GM21381 (cell line): Measurements from ENCODE around the gene SLC2A13.
"Not testable (repeated sequence)": the region's sequence is repeated elsewhere in the genome, so short reads cannot be mapped to it uniquely, and the experiment has no call there.

Source experiments
- ATAC-seq: cut with Tn5 transposase; IDR thresholded peaks from one replicate; pipeline ENCODE4 v1.9.1; 2021; ENCODE audit warnings: mild to moderate bottlenecking, moderate library complexity; ENCODE audit not compliant: unreplicated experiment

The SLC2A13 gene

DNA sequence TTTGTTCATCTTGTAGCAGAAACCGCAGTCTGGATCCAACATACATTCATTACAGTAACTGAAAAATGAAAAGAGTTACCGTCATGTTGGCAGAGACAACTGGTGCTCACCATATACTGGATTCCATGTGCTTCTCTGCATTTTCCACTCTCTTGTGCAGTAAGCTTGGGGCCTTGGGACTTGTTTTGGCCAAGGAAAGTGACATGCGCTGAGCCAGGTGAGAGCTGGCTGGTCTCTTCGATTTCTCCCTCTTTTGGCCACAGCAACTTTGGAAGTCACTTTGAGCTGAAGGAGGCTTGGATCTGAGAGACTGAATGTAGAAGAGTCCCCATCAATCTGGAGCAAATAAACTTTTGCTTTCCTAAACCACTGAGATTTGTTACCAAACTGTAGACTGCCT lies 275.7 kb downstream of the SLC2A13 start:
- no peak for ATAC-seq

DNA sequence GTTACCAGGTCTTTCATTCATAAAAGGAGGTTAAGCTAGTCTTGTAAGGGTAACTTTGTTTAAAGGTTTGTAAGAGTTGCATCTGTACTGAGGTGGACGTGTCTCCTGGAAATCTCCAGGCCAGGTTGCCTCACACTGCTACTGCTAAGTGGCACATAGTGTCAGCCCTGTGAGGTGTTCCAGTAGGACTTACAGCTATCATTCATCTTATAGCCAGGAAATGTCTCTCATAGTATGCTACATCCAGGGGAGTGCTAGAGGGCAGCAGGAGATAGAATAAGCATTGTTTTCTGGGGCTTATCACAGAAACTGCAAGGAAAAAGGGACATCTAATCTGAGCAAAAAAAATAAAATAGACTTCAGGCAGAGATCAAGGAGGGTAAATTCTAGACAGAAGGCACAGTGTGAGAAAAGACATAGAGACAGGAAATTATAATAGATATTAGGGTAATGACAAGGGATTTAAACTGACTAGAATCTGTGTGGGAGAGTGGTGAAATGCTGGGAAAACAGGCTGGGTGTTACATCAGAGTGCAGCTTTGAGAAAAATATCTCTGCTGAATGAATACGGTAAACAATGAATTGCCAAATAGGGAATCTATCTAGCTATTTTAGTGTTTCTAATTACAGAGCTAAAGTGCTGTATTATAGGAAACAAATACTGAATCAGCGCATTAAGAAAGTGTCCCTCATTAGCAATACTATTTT lies 281.2 kb downstream of the SLC2A13 start:
- no peak for ATAC-seq

DNA sequence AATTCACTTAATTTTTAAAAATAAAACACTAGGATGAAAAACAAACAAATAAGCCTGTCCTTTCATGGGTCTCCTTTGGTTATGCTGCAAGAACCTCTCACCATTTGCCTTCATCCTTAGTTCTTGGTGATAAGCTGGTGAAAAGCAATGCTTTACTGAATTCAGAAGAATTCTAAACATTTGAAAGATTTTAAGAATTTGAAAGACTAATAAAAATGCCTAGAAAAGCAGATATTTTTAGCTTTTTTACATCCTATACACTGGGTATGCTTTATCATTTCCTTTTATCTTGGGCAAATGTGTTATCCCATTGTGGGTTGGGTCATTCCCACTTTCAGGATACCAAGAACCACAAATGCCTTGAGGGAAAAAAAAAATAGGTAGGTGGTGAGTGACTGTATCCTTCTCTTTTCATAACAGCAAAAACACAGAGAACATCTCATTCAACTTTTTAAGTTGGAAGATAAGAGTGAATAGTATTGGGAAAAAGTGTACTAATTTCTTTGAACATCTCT lies 289.2 kb downstream of the SLC2A13 start:
- ATAC-seq, result no peak

DNA sequence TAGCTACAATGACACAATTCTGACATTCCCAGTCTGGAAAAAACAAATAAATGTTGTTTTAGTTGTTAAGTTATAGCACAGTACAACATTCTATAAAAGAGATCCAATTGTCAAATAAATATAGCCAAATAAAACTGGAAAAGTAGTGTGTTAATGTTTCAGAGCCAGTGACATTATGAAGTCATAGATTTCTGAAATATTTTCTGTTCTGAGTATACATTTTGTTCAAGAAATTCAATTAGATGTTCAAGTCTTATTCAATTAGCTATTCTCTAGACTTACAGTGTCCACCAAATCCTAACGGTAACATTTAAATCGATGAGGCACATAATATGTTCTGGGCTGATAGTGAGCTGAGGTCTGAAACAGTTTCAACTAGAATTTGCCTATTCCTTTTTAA lies 290.1 kb downstream of the SLC2A13 start:
- no peak for ATAC-seq

DNA sequence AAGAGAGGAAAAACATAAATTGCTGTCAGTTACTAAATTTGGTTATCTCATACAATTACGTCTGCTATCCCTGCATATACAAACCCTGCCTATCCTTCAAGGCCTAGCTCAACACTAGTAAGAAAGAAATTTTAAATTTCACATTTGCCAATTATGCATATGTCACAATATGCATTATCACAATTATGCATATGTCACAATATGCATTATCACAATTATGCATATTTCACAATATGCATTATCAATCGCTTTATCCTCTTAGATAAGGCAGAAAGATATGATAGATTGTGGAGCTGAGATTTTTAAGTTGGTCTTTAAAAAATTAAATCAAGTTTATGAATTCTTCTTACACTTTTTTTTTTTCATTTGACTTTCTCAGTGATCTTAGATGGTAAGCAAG lies 291.3 kb downstream of the SLC2A13 start:
- ATAC-seq, result no peak

DNA sequence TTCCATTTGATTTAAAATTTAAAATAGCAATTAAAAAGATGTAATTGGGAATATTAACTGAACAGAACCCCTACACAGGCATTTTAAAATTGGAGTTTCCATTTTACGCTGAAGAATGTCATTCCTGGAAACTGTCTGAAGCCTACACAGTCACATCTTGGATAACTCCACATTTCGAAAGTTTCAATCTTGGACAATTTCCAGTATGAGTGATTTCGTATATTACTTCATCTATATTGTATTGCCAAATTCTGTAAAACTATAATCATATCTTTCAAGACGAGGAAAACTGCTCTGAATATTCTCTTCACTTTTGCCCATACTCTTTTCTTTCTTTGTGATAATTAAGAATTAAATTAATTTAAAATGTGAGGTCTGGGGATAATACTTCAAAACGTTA lies 292.1 kb downstream of the SLC2A13 start:
- ATAC-seq, result no peak

DNA sequence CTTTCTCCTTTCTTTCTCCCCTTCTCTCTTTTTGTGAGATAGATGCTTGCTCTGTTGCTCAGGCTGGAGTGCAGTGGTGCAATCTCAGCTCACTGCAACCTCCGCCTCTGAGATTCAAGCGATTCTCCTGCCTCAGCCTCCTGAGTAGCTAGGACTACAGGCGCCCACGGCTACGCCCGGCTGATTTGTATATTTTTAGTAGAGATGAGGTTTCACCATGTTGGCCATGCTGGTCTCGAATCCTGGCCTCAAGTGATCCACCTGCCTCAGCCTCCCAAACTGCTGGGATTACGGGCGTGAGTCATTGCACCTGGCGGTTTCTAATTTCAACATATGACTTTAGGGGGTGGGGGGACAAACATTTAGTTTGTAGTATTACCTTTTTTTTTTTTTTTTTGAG lies 293.4 kb downstream of the SLC2A13 start:
- ATAC-seq, result not testable (repeated sequence)

DNA sequence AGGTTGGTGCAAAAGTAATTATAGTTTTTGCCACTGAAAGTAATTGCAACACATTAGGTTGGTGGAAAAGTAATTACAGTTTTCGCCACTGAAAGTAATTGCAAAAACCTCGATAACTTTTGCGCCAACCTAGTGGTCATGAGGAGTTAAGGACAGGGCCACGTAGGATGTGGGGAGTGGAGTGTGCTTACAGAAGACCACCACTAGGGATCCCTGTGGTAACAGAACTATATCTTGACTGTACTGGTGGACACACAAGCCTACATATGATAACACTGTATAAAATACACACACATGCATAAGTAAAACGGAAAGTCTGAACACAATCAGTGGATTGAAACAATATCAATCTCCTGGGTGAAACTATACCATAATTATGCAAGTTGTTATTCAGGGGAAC lies 298.8 kb downstream of the SLC2A13 start:
- peak; percentile 51 for ATAC-seq

DNA sequence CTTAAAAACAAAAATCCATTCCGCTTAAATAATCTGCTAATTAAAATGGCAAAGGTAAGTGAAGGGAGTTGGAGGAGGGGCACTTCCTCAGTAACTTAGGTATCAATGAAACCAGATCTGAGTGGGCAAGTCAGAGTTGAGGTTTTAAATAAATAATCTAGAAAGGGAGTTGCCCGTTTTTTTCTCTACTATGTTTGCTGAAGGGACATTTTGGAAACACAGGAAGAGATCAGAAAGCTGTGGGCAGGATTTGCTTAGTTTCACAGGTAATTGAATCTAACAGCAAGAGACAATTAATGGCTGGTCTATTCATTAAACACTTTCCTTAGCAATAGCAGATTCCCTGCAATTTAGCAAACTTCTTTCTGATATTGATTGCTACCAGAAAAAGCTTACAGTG lies 300.2 kb downstream of the SLC2A13 start:
- ATAC-seq, result no peak

DNA sequence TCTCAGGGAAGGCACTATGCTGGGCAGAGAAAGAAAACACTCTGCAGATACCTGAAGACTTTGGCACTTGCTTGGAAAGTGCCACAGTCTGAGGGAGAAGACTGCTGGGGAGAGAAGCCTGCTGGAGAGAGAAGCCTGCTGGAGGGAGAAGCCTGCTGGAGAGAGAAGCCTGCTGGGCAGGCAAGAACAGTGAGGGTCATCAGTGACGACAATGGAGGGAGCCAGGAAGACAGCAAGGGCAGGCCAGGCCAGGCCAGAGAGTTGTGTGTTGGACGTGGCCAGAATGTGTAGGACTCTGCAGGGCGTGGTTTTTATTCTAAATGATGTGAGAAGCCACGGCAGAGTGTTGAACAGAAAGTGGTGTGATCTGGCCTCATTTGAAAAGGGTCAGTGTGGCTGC lies 301.0 kb downstream of the SLC2A13 start:
- no peak for ATAC-seq

DNA sequence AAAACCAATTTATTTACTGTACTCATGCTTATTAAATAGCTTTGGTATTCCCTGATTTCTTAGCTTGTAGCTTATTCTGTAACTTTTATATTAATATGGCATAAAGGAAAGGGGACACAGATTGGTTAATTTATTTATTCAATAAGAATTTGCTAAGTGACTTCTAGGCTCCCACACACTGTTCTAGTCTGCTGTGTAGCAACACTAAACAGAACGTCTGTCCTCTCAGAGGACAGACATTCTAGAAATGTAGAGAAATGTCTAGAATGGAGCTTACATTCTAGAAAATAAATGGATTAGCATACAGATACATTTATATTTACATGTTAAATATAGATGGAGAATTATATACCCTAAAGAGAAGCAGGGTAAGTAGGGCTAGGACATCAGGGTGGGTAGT lies 301.4 kb downstream of the SLC2A13 start:
- no peak for ATAC-seq

DNA sequence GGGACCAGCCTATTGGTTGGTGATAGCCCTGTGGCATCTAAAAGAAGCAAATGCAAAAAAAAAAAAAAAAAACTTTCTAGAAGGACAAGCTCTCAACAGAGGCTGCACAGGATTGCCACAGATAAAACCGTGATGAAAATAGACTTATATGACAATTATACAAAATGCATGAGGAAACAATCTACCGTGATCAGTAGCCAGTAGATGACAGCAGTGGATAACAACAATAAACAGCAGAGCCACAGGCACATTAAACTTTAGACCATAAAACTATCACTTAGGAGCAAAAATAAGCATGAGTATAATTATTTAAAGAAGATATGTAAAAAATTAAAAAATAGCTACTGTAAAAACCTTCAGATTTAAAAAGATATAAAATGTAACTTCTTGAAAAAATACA lies 302.7 kb downstream of the SLC2A13 start:
- no peak for ATAC-seq

DNA sequence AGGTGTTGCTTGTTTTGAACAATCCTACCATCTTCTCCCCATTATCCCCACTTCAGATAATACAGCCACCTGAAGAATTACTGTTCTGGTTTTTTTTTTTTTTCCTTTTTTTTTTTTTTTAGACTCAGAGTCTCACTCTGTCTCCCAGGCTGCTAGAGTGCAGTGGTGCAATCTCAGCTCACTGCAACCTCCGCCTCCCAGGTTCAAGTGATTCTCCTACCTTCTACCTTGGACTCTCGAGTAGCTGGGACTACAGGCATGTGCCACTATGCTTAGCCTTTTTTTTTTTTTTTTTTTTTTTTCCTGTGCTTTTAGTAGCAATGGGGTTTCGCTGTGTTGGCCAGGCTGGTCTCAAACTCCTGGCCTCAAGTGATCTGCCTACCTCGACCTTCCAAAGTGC lies 306.9 kb downstream of the SLC2A13 start:
- ATAC-seq, result no peak

DNA sequence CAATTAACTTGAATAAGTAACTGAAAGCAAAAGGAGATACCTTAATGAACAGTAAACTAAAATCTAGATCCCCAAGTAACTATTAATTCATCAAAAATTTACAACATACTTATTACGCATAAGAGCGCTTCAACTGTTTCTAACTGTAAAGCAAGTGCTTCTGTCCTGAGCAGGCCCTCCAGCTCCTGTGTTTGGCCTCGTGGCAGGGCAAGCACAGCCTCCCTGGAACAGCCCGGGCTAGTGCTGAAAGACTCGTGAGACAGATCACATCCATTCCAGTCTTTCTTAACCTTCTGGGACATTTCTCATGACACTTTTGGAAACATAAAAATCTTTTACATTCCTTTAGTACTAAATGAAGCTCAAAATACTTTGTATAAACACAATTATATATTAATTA lies 307.5 kb downstream of the SLC2A13 start:
- no peak for ATAC-seq

DNA sequence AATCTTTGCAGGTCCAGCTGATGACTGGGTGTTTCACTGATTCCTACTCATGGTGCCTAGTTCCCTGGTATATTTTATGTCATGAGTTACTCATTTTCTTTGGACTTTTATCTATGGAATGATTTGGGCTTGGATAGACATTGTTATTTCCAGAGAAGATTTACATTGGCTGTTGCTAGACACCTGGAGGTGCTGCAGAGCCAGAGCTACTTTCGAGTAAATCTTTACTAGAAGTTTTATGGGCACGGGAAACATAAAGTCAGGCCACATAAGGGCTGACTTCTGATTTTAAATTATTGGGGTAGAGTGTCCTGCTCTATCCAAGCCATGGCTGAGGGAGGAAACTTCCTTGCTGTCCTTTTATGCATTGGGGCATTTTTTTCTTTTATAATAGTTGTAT lies 310.4 kb downstream of the SLC2A13 start:
- no peak for ATAC-seq

DNA sequence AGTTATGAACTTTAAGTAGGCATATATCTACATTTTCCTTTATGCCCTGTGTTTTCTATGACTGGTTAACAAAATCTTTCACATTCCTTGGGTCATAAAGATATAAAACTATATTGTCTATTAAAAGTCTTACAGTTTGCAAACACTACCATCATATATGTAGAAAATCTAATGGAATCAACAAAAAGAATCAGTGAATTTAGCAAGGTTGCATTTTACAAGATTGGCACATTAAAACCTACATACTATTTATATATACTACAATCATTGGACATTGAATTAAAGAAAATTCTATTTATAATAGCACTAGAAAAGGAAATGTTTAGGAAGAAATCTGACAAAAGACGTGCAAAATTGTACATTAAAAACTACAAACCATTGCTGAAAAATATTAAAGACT lies 312.9 kb downstream of the SLC2A13 start:
- ATAC-seq, result no peak

DNA sequence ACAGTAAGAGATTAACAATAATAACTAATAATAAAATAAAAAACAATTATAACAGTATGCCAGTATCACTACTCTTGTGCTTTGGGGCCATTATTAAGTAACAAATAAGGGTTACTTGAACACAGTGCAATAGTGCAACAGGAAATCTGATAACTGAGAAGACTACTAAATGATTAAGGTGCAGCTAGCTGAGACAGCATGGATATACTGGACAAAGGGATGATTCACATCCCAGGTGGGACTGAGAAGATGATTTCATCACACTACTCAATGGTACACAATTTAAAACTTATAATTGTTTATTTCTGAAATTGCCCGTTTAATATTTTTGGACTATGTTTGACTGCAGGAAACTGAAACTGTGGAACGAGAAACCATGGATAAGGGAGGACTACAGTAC lies 317.6 kb downstream of the SLC2A13 start:
- no peak for ATAC-seq

DNA sequence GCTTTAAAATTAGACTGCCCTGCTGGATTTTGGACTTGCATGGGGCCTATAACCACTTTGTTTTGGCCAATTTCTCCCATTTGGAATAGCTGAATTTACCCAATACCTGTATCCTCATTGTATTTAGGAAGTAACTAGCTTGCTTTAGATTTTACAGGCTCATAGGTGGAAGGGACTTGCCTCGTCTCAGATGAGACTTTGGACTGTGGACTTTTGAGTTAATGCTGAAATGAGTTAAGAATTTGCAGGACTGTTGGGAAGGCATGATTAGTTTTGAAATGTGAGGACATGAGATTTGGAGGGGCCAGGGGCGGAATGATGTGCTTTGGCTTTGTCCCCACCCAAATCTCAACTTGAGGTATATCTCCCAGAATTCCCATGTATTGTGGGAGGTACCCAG lies 320.1 kb downstream of the SLC2A13 start:
- ATAC-seq, result not testable (repeated sequence)

DNA sequence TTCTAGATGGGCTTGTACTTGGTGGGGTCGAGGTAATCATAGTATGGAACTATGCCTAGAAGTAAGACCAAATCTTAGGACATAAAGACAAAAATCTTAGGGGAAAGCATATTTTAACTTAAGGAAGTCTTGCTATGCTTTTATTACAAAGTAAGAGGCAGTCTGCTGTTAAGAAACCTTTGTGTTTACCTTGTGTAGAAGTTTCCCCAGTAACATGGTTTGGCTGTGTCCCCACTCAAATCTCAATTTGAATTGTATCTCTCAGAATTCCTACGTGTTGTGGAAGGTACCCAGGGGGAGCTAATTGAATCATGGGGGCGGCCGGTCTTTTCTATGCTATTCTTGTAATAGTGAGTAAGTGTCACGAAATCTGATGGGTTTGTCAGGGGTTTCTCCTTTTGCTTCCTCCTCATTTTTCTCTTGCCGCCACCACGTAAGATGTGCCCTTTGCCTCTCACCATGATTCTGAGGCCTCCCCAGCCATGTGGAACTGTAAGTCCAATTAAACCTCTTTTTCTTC lies 323.8 kb downstream of the SLC2A13 start:
- no peak for ATAC-seq

DNA sequence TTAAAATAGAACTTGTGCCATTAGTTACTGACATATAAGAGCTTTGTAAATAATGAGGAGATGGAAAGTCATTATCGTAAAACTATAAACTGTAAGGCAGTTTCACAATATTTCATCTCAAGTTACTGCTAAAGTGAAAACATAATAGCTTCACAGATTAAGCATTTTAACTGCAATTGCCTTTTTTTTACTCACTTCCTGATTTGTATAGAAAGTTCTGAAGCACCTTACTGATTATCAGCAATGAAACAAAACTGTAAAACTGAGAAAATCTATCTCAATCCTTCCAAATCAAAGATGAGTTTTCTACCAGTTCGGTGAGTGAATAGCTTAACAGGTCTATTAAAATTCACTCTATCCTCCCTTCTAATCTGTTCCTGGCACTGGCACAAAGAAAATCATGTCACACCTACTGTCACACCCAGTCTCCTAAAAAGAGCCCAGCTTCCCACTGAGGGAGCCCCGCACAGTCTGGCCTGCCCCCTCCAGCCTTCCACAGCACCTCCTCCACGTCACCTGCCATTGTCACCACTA lies 324.9 kb downstream of the SLC2A13 start:
- ATAC-seq, result no peak

DNA sequence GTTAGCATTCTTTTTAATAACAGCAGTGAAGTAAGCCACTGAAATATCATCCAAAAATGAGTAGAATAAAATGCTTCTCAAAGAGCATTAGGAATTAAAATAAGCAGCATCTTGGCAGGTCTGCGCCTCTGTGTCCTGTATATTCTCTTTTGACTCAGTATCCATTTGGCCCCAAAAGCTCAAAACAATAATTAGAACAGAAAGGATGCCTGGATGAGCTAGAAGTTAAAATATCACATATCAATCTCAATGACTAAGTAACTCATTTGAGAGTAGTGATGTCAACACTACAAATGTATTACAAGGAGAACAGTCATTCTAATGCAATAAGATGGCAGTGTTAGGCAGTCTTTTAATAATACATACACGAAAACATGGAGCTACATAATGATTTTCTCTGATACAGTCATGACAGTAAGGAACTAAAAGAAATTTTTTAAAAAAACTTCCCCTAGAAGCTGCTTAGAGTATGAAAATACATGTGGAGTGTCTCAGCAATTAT lies 325.4 kb downstream of the SLC2A13 start:
- no peak for ATAC-seq

DNA sequence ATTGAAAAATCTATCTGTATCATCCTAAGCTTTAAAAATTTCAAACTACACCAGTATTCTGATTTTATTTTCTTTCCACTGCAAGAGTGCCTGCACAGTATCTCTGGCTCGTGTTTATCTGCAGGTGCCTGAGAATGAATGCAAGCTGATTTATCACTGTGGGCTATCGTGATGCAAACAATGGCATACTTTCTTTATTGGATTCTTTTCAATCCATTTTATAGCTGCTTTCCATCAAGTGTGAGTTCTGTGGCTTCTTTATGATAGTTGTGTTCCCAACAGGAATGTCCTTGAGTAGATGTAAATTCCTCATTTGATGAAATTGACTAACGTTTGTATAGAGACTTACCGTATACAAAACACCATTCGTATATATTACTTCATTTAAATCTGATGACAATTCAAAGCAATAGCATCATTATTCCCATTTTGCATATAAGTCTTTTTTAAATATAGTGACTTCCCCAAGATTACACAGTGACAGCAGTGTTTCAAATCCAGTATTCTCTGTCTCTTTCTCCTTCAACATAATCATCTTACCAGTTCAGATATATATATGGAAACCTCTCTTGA lies 326.0 kb downstream of the SLC2A13 start:
- ATAC-seq, result no peak
